Measurements from ENCODE around the gene FEM1A.
A peak's percentile ranks its signal among the peaks of the same experiment; 100 is the strongest.
"Not testable (repeated sequence)": the region's sequence is repeated elsewhere in the genome, so short reads cannot be mapped to it uniquely, and the experiment has no call there.

Gene FEM1A

DNA sequence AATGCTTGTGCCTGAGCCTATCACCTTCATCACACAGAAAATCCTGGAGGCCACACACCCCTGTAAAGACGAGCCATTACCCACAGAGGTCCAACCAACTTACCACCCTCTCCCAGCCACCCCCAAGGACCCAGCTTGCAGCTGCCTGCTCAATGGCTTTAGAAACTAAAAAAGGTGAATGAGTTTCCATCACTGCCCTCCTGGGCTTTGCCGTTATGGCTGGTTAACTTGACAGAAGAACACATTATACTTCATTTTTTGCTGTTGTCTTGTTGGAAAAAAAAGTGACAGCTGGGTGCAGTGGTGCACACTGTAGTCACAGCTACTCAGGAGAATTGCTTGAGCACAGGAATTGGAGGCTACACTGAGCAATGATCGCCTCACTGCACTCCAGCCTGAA is 17.4 kb upstream of the FEM1A start:
- no peak for DNase-seq

DNA sequence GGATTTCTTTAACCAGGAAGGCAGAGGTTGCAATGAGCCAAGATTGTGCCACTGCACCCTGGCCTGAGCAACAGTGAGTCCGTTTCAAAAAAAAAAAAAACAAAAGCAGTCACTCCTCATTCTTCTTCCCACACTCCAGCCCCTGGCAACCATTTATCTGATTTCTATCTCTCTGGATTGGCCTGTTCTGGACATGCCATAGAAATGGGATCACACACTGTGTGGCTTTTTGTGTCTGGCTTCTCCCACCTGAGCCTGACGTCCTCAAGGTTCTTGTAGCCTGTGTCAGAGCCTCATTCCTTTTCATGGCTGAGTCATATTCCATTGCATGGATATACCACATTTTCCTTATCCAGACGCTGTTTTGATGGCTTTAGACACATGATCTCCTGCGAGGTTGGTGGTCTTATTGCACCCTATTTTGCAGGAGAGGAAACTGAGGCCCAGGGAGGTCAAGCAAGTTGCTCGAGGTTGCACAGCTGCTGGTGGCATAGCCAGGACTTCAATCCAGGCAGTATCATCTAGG is 15.8 kb upstream of the FEM1A start:
- DNase-seq = no peak

DNA sequence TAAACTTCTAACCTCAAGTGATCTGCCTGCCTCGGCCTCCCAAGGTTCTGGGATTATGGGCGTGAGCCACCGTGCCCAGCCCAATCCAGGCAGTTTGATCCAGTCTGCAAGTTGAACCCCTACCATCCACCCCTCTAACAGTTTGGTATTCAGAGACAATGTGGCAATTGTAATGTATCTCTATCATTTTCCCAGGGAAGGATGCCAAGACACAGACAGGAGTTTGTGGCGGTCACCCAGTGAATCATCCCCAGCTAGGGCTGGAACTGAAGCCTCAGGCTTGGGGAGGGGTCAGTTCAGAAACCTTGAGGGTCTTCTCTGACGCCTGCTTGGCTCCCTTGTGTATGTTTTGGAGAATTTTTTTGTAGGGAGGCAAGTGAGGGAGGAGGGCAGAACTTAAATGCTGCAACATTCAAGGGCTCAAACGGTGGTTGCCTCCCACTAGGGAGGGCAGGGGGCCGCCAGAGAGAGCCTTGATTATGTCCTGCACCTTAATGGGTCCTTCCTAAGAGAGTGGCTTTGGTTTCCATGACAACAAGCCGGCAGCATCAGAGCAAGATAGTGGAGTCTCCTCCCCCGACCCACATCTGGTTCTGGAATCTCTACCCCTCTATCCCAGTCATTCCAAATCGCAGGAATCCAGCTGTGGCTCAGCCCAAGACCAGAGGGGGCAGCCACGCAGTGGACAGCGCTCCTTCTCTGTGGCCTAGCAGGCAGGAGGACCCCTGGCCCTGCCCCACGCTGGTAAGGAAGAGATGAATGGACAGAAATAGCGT is 14.9 kb upstream of the FEM1A start:
- no peak for DNase-seq

DNA sequence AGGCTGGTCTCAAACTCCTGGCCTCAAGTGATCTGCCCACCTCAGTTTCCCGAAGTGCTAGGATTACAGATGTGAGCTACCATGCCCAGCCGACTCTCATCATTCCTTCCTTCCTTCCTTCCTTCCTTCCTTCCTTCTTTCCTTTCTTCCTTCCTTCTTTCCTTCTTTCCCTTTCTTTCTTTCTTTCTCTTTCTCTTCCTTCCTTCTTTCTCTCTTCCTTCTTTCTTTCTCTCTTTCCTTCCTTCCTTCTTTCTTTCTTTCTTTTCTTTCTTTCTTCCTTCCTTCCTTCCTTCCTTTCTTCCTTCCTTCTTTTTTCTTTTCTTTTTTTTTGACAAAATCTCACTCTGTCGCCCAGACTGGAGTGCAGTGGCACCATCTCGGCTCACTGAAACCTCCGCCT is 13.4 kb upstream of the FEM1A start:
- not testable (repeated sequence) for DNase-seq

DNA sequence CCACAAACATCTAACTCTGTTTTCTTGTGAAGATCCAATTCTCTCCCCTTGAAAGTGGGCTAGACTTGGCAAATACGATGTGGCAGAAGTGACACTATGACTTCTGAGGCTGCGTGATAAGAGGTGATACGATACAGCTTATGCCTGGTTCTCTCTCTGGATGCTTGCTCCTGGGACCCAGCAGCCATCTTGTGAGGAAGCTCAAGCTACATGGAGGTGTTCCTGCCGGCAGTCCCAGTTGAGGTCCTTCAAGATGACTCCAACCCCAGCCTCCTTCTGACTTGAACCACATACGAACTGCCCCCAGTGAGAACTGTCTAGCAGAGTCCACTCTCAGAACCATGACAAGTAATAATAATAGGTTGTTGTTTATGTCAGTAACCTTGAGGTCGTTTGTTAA is 10.7 kb upstream of the FEM1A start:
- DNase-seq = no peak

DNA sequence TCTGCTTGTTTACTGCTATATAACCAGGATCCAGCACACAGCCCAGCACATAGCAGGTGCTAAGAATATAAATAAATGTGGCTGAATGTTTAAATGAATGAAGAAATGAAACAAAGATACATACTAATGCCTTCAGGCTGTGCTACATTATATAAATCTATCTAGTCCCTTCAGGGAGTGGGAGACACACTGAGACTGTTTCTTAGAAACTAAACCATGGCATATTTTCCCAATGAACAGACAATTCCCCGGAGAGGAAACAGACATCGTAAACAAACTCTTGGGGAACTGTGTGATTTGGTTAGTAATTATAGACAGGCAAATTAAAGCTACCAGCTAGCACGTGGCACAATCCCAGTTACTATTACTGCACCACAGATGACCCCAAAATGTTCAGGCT is 9.7 kb upstream of the FEM1A start:
- no peak for DNase-seq

DNA sequence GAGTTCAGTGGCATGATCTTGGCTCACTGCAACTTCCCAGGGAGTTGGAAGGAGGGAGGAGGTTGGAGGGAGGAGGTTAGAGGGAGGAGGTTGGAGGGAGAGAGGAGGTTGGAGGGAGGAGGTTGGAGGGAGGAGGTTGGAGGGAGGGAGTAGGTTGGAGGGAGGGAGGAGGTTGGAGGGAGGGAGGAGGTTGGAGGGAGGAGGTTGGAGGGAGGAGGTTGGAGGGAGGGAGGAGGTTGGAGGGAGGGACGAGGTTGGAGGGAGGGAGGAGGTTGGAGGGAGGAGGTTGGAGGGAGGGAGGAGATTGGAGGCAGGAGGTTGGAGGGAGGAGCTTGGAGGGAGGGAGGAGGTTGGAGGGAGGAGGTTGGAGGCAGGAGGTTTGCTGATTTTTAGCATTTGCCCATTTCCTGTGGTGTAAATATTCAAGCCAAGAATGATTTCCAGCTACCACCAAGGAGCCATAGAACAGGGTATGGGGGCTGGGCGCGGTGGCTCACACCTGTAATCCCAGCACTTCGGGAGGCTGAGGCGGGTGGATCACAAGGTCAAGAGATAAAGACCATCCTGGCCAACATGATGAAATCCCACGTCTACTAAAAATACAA is 5.0 kb upstream of the FEM1A start:
- DNase-seq = not testable (repeated sequence)

DNA sequence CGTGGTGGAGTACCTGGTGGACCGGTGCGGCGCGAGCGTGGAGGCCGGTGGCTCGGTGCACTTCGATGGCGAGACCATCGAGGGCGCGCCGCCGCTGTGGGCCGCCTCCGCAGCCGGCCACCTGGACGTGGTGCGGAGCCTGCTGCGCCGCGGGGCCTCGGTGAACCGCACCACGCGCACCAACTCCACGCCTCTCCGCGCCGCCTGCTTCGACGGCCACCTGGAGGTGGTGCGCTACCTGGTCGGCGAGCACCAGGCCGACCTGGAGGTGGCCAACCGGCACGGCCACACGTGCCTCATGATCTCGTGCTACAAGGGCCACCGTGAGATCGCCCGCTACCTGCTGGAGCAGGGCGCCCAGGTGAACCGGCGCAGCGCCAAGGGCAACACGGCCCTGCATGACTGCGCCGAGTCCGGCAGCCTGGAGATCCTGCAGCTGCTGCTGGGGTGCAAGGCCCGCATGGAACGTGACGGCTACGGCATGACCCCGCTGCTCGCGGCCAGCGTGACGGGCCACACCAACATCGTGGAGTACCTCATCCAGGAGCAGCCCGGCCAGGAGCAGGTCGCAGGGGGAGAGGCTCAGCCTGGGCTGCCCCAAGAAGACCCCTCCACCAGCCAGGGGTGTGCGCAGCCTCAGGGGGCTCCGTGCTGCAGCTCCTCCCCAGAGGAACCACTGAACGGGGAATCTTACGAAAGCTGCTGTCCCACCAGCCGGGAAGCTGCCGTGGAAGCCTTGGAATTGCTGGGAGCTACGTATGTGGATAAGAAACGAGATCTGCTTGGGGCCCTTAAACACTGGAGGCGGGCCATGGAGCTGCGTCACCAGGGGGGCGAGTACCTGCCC is 708 bp downstream of the FEM1A start:
- not testable (repeated sequence) for DNase-seq

DNA sequence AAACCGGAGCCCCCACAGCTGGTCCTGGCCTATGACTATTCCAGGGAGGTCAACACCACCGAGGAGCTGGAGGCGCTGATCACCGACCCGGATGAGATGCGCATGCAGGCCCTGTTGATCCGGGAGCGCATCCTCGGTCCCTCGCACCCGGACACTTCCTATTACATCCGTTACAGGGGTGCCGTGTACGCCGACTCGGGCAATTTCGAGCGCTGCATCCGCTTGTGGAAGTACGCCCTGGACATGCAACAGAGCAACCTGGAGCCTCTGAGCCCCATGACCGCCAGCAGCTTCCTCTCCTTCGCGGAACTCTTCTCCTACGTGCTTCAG is 1.3 kb downstream of the FEM1A start:
- DNase-seq = not testable (repeated sequence)

DNA sequence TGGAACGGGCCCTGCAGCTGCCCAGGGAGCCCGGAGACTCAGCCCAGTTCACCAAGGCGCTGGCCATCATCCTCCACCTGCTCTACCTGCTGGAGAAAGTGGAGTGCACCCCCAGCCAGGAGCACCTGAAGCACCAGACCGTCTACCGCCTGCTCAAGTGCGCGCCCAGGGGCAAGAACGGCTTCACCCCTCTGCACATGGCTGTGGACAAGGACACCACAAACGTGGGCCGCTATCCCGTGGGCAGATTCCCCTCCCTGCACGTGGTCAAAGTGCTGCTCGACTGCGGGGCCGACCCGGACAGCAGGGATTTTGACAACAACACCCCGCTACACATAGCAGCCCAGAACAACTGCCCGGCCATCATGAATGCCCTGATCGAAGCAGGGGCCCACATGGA is 1.7 kb downstream of the FEM1A start:
- DNase-seq = not testable (repeated sequence)

DNA sequence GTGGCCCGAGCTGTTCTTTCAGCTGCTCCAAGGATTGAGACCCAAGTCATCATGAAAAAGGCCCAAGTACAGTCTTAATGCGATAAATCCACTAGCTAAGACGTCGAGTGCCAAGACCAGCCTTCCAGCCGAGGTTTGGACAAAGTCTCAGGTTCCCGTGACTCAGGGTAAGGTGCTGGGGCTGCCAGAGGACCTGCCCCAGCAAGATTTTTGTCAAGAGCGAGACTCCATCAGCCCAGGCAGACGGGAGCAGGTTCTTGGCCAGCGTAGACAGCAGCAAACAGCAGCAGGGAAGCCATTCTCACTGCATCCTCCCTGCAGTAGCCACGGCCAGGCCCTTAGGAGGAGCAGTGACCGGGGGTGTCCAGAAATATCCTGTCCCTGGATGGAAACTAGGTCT is 3.4 kb downstream of the FEM1A start:
- DNase-seq = no peak

DNA sequence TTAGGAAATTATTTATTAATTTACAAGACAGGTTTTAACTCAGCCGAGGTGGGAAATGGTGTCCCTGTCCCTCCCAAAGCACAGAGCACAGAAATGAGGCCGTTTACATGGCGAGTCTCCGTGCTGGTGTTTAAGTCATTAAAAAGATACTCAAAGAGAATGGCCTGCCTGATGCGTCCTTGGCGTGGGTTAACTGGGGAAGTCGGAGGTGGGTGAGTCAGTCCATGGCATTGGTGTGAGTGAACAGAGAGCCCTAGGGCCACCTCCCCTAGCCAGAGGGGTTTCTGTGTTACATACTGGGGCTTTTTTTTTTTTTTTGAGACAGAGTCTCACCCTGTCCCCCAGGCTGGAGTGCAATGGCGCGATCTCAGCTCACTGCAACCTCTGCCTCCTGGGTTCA is 3.9 kb downstream of the FEM1A start:
- no peak for DNase-seq

DNA sequence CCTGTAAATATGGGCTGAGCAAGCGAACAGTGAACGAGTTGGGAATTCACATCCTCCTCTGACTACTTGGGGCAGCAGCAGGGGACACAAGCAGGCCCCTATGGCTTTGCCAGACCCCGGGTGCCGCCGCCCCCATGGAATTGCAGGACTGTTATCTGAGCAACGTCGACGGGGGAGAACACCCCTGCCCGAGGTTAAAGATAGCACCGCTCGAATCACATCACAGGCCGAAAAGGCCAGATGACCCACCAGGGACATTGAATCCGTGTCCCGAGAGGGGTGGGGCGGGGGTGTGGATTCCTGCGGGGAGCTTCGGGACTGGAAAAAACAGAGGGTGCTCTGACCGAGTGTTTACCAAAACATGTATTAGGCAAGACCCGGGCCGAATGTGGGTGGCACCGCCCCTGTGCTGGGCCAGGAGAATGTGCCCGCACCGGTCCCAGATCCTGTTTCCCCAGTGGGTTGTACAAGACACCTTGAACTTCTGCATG is 9.1 kb downstream of the FEM1A start:
- DNase-seq = no peak

DNA sequence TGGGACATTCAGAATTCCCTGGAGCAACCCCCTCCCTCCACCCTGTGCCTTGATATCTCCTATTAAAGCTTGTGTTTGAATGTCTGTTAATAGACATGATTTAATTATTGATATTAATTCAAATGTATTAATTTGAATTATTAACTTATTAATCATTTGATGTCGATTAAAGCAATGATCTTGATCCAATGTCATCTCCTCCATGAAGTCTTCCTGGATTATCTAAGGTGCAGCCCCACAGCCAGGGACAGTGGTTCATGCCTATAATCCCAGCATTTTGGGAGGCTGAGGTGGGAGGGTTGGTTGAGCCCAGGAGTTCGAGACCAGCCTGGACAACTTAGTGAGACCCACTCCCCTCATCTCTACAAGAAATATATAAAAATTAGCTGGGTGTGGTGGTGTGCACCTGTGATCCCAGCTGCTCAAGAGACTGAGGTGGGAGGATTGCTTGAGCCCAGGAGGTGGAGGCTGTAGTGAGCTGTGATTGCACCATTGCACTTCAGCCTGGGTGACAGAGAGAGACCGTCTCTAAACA is 9.6 kb downstream of the FEM1A start:
- no peak for DNase-seq

DNA sequence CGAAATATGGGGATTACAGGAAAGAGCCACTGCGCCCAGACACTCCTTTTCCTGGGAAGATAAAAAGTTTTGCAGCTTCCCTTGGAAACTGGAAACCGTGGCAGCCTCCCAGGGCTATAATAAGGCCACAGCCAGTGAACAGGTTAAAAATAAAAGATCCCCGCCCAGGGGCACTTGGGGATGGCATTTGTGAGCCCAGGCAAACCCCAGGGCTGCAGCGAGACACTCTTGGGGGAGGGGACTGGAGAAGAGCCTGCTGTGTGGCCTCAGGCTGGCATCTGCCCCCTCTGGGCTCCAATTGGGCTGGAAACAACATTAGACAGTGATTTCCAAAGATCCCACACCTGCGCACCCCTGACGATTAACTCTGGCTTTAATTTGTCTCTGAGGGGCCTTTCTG is 11.2 kb downstream of the FEM1A start:
- DNase-seq = no peak

DNA sequence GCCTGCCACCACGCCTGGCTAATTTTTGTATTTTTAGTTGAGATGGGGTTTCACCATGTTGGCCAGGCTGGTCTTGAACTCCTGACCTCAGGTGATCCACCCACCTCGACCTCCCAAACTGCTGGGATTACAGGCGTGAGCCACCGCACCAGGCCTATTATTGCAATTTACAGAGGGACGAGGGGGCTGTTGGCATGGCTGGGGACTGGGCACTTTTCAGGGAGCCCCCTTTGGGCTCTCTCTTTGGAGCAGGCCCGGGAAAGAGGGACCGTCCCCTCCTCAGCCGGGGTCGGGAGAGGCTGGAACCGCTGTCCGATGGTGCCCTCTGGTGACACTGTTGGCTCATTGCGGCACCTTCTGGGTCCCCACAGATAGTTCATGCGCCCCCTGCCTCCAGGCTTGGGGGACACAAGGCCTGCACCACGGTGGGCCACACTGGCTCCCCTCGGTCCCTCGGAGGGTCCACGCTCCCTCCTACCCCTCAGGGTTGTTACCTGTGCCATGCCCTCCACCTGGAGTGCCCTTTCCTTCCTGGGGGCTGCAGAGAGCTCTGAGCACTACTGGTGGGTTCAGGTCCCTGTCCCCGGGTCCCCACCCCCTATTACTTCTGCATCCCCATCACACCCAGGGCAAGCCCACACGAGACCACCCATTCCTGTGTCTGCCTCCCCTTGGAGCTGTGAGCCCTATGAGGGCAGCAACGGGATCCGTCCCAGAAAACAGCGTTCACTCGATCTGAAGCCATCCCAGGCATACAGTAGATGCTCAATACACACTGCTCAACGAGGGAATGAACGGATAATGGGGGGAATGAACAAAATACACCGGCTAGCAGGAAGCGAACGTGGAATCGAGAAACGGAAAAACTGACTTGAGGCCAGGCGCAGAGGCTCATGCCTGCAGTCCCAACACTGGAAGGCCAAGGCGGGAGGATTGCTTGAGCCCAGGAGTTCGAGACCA is 12.5 kb downstream of the FEM1A start:
- DNase-seq = peak; percentile 56

DNA sequence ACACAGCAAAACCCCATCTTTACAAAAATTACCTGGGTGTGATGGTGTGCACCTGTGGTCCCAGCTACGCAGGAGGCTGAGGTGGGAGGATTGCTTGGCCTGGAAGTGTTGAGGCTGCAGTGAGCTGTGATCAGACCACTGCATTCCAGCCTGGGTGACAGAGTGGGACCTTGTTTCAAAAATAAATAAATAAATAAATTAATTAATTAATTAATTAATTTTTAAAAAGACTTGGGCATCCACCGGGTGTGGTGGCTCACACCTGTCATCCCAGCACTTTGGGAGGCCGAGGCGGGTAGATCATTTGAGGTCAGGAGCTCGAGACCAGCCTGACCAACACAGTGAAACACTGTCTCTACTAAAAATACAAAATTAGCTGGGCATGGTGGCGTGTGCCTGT is 13.6 kb downstream of the FEM1A start:
- DNase-seq = not testable (repeated sequence)

DNA sequence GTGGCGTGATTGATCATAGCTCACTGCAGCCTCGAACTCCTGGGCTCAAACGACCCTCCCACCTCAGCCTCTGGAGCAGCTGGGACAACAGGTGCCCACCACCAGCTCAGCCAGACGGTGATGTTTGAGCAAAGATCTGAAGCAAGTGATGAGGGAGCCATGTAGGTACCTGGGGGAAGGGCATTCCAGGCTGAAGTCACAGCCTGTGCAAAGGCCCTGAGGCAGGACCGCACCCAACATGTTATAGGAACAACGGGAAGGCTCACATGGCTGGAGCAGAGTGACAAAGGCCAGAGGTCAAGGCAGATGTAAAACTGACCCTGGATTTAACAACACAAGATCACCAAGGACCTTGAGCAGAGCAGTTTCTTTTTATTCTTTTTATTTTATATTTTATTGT is 14.8 kb downstream of the FEM1A start:
- no peak for DNase-seq

DNA sequence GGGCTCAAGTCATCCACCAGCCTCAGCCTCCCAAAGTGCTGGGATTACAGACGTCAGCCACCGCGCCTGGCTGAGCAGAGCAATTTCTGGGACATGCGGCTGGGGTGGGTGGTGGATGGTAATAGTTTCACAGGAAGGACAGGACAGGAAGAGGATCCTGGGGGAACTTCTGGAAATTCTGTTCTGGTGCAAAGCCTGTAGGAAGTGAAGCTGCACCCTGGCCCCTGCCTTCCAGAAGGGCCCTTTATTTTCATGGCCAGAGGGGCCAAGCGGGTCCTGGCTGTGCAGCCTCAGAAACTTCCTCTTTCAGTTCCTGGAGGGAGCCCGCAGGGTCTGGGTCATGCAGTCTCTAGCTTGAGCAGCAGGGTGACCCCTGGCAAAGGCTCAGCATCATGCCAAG is 15.7 kb downstream of the FEM1A start:
- no peak for DNase-seq

DNA sequence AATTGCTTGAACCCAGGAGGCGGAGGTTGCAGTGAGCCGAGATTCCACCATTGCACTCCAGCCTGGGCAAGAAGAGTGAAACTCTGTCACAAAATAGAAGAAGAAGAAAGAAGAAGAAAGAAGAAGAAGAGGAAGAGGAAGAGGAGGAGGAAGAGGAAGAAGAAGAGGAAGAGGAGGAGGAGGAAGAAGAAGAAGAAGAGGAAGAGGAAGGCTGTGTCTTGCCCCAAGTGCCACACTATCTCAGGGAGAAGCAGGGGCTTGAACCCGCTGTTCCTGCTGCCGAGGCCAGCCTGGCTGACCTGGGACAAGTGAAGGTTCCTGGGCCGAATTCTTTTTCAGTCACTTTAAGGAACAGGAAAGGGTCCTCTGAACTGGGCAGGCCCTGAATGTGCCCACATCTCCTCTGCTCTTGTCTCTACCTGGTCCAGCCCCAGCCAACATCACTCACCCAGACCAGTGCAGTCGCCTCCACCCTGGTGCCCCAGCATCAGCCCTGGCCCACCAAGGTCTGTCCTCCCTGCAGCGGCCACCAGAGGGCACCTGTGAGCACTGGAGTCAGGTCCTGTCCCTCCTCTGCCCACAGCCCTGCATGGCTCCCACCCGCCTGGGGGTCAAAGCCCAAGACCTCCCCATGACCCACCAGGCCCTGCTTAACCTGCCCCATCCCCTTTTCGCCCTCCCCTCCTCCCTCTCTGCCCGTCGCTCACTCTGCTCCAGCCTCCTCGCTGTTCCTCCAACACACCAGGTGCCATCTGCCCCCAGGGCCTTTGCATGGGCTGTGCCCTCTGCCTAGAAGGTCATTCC is 20.0 kb downstream of the FEM1A start:
- DNase-seq = peak; percentile 77
